HG02884 (cell line): ENCODE results near the gene TECTB.

Source experiments
- ATAC-seq: cut with Tn5 transposase; IDR thresholded peaks from one replicate; pipeline ENCODE4 v1.9.1; 2021; ENCODE audit warnings: mild to moderate bottlenecking, moderate library complexity; ENCODE audit not compliant: unreplicated experiment

Gene TECTB

DNA sequence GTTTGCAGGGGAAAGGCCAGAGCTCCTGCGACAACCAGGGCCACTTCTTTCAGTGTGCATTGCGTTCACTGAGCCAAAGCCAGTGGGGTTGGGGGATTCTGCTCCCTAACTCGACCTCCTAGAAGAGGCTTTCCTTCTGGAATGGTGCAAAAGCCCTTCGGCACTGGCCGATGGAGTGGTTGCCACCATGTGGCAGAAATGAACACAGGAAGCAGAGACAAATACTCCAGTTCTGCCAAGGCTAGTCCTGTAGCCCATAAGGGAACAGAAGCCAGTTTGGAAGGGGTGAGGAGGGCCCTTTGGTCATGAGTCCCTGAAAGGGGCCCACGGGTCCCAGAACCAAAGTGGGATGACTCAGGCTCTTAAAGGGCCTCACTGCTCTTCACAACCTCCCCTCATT, 61.1 kb downstream of the TECTB start:
- no peak for ATAC-seq

DNA sequence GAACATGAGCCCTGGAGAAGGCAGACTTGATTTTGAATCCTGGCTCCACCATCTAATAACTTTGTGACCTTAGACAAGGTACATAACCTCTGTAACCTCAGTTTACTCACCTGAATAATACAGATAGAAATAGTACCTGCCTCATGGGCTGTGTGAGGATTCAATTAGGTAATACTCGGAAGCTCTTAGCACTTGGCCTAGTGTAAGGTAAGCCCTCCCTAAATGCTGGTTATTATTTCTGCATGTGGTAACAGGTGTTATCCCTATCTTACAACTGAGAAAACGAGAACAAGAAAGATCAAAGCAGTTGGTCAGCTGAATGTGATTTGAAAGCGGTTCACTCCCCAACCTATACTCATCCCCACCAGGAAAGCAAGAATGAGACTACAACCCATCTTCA, 62.0 kb downstream of the TECTB start:
- no peak for ATAC-seq

DNA sequence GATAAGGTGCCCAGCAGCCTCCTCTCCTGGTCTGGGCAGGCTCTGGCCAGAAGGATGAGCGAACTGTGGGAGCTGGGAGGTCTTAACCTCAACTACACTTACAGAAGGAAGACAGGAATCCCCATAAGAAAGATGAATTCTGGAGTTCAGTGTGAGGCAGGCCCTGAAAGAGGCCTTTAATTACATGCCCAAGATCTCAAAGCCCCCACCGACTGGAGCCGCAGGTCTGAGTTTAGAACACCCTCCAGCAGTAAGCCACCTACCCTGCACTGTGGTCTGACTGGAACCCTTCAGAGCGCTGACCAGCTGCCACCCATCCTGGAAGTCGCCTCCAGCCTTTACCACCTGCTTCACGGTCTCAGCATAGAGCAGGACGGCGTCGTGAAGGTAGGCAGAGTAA, 62.5 kb downstream of the TECTB start:
- no peak for ATAC-seq

DNA sequence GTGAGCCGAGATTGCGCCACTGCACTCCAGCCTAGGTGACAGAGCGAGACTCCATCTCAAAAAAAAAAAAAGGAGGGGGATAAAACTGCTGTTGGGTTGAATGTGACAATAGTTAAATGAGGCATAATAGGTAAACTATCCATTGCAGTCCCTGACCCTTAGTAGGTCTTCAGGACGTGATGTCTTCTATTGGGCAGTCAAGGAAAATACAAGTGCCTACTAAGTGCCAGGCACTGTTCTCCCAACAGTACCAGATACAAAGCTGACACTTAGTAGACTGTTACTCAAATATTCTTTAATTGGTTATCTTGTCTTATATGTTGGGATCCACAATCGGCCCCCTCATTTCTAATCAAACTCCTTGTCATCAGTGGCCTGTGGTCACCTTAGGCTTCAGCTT, 63.6 kb downstream of the TECTB start:
- ATAC-seq = no peak

DNA sequence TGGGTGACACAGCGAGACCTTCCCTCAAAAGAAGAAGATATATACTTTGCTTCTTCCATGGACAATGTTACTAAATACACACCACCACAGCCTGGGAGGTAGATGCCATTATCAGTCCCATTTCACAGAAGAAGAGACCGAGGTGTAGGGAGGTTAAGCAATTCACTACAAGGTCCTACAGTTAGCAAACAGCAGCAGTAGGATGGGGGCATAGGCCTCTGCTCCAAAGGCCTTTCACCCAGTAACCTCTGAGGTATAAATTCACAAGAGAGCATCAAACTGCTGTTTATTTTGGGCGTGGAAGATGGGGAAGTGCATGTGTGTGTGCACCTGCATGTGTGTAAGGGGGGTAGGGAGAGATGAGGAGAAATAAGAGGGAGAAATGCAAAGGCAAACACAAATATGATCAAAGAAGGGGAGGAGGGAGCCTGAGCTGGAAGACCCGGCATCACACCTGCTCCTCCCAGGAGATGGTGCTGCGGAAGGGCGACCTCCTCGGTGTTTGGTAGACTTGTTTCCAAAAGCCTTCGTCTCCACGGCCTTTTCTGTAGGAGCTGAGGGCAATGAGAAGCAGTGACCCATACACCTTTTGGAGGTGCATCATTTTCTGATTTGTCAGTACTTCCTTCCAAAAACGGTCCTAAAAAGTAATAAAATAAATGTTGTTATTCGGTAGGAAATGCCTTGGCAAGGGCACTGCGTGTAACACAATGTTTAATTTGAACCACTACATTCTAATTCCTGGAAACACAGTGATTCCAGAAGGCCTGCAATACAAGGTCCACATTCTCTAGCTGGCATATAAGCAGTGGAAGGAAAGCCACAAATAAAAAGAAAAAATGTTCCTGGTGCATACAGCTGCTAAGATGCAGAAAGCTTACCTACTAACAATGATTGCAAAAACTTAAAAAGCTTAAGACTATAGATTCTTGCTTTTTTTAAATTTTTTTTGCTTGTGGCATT, 64.8 kb downstream of the TECTB start:
- no peak for ATAC-seq

DNA sequence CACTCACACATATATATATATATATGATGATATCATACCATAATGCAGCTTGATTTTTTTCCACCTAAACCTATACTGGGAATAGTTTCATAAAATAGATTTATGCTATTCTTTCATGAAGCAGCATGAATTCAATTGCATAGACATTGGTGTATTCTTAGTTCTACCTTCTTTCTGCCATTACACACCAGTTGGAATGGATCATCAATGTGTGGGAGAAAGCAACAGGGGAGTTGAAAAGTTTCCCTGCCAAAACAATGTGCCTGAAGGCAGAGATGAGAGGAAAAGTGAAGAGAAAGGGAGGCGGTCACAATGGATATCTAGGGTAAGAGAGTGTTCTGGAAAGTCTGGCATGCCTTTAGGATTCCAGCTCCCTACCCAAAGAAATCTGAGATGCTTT, 65.6 kb downstream of the TECTB start:
- ATAC-seq = no peak

DNA sequence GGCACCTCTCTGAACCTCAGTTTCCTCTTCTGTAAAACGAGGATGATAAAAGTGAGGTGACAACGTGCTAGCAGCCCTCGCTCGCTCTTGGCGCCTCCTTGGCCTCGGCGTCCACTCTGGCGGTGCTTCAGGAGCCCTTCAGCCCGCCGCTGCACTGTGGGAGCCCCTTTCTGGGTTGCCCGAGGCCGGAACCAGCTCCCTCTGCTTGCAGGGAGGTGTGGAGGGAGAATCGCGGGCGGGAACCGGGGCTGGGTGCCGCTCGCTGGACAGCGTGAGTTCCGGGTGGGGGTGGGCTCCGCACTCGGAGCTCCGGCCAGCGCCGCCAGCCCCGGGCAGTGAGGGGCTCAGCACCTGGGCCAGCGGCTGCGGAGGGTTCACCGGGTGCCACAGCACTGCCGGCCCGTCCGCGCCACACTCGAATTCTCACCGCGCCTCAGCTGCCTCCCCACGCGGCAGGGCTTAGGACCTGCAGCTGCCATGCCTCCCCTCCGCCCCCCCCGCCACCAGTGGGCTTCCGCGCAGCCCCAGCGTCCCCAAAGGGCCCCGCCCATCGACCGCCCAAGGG, 66.4 kb downstream of the TECTB start:
- no peak for ATAC-seq

DNA sequence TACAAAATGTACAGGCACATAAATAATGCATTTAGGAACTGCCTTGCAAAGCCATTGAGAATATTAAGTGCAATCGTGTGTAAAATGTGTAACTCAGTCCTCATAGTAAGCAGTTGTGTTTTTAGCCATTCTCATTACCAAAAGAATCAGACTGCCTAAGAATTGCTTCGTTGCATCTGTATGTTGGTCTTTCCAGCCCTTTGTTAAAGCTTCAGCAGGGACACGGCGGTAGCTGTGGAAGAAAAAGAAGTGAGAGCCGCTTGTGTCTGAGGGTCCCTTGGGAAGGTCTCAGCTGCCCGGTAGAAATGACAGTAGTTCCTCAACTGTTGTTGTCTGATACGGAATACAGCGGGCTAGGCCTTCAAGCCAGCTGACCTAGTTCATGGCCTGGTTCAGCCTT, 67.9 kb downstream of the TECTB start:
- no peak for ATAC-seq

DNA sequence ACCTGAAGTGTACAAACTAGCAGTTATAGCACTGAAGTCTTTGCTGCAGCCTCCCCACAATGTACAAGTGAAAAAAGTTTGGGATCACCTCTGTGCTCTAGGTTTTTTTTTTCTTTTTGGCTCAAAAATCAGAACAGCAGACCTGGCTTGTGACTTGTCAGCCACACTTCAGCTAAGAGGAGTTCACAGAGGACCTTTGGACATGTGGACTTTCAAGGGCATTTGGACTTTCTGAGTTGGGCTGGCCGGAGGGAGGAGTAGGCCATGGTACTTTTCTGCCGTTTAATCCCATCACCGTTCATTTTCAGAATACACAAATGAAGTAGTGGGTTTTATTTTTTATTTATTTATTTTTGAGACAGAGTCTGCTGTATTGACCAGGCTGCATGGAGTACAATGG, 68.8 kb downstream of the TECTB start:
- ATAC-seq = no peak

DNA sequence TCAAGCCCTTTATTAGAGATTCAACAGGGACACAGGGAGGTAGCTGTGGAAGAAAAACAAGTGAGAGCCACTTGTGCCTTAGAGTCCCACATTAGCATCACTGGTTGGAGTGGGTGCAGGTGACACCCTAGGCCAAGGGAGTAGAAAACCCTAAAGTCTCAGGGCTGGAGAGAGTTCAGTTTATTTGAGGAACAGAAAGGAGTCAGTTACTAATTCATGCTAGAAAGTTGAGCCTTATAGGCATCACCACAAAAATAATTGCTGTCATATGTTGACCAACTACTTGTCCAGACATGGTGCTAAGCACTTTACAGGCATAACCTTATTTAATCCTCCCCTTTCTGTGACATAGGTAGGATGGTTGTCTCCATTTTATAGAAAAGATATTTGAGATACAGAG, 69.8 kb downstream of the TECTB start:
- no peak for ATAC-seq
